Rectal smooth muscle tissue (tissue), 1 donor: ENCODE measurements around the gene C1orf167.

Experiments
- H3K27ac ChIP-seq: one replicate; pipeline ENCODE4 v1.7.0; 2013; ENCODE audit warnings: low read depth, low read length, inconsistent platforms
- H3K27me3 ChIP-seq: one replicate; pipeline ENCODE4 v1.7.0; 2013; ENCODE audit warnings: low read length; ENCODE audit not compliant: control insufficient read depth, insufficient read depth
- H3K36me3 ChIP-seq: one replicate; pipeline ENCODE4 v1.7.0; 2013; ENCODE audit warnings: low read length; ENCODE audit not compliant: control insufficient read depth, insufficient read depth
- H3K4me1 ChIP-seq: one replicate; pipeline ENCODE4 v1.7.0; 2013; ENCODE audit warnings: low read length; ENCODE audit not compliant: control insufficient read depth, insufficient read depth
- H3K4me3 ChIP-seq: one replicate; pipeline ENCODE4 v1.7.0; 2013; ENCODE audit warnings: low read length
- H3K9ac ChIP-seq: one replicate; pipeline ENCODE4 v1.7.0; 2013; ENCODE audit warnings: low read length

C1orf167 gene

DNA sequence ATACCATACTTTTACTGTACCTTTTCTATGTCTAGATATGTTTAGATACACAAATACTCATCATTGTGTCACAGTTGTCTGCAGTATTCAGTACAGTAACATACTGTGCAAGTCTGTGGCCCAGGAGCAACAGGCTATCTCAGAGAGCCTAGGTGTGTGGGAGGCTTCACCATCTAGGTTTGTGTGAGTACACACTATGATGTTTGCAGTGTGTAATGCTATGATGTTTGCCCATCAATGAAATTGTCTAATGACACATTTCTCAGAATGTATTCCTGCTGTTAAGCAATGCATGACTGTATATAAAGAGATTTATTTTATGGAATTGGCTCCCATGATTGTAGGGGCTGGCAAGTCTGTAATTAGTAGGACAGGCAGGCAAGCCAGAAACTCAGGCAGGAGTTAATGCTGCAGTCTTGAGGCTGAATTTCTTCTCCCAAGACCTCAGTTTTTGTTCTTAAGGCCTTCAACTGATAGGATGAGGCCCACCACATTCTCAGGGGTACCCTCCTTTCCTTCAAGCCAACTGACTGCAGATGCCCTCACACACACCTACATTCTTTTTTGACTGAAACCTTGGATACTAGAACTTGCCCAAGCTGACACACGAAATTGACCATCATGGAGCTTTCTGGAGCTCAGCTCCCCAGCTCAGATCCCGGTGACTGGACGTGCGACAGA is 33.7 kb upstream of the C1orf167 start:
- Histone ChIP-seq H3K36me3 (no peaks in the 10 kb centered on the region), H3K4me3 (no peak overlapping the region), H3K9ac (no peak overlapping the region), H3K4me1 (peaks cover 12% of the 10 kb centered on the region), H3K27me3 (no peaks in the 10 kb centered on the region), H3K27ac (no peak overlapping the region)

DNA sequence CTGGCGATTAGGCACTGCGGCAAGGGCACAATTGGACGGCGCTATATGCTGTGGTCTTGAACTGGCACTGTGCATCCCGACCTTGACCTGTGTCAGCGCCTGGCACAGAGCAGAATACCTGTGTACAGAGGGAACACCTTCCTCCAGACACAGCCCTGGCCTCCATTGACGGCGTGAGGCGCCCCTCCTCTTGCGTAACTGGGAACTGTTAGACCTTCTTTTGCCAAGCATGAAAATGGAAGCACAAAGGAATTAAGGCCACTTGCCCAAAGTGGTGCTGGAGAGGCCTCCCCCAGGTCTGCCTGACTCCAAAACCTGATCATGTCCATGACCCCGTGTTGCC is 32.9 kb upstream of the C1orf167 start:
- Histone ChIP-seq H3K36me3 (no peaks in the 10 kb centered on the region), H3K4me1 (peaks cover 12% of the 10 kb centered on the region), H3K9ac (no peak overlapping the region), H3K27ac (no peak overlapping the region), H3K4me3 (no peak overlapping the region), H3K27me3 (no peaks in the 10 kb centered on the region)

DNA sequence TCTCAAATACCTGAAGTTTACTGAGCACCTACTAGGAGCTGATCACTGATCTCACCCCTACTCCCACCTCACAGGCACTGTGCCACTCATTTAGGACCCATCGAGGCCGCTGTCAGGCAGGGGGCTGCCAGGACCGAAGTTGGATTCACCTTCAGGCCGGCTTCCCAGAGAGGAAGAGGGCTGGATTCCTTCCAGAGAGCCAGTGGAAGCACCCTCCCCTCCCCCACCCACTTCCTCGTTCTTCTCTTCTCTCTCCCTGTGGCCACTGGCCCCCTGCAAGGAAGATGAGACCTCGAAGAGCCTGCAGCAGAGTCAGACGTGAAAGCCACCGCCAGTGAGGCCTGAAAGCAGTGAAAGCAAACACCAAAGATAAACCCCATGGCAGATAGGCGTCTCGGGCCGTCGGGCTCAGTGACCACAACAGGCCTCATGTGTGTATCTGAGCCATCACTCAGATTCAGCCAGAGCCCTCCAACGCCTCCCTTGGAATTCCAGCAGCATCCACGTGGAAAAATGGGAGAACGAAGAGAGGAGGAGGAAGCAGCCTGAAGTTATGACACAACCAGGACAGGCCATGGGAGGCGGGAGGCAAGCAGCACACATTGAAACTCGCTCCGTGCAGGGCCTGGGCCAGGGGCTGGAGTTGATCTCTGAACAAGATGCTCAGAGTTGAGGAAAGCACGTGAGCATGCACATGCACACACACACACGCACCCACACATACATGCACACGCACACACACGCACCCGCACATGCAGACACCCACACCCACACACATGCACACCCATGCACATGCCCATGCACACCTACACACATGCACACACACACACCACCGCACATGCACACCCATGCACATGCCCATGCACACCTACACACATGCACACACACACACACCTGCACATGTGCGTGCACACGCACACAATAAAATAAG is 32.2 kb upstream of the C1orf167 start:
- H3K4me3 ChIP-seq = peak overlapping the region; percentile 12
- no peak overlapping the region for H3K27ac ChIP-seq
- H3K4me1 ChIP-seq = peaks cover 12% of the 10 kb centered on the region

DNA sequence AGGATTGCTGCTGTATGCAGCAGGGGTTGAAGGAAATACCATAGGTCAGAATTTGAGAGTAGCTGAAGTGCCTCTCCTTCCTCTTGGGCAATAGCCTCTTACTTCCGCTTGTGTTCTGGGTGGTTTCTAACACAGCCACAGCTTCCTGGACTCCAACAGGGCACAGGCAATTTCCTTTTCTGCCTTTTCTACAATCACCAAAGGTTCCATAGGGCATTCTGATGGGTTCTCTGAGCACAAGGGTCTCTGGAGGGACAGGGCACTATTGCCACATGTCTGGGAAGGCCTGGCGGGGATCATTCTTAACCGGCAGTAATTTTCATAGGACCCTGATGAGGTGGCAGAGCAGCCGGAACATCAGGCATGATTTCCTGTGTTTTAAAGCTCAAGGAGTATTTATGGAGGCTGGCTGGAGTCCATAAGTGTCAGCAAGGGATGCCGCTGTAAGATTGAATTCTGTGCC is 31.5 kb upstream of the C1orf167 start:
- no peaks in the 10 kb centered on the region for H3K27me3 ChIP-seq
- no peak overlapping the region for H3K9ac ChIP-seq
- peaks cover 12% of the 10 kb centered on the region for H3K4me1 ChIP-seq
- no peak overlapping the region for H3K27ac ChIP-seq
- peak overlapping the region; percentile 12 for H3K4me3 ChIP-seq
- H3K36me3 ChIP-seq = no peaks in the 10 kb centered on the region

More for the DNA sequence above, 32.2 kb upstream of the C1orf167 start:
- H3K27me3 ChIP-seq = no peaks in the 10 kb centered on the region
- H3K36me3 ChIP-seq = no peaks in the 10 kb centered on the region
- H3K9ac ChIP-seq = no peak overlapping the region

DNA sequence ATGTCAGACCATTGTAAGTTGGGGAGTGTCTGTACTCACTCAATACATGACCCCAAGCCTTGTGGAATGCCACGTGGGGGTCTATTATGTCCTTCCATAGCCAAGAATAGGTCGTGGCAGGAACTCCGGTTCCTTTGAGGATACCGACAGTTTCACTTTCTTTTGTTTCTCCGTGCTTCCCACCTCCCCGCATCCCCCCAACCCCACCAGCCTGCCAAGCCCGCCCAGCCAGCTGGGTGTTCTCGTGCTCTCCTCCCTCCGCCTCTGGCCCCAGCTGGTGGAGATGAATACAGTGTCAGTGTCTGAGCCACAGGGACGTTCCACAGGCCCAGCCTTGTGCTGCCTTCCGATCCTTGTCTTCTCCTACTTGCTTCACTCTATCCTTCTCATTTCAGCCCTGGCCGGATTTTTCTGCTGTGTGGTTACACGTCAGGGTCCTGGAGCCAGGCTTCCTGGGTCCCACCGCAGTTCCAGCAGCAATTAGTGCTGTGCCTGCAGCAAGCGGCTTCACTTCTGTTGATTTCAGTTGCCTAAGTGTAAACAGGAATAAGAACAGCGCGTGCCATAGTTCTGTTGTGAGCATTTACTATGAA is 30.2 kb upstream of the C1orf167 start:
- Histone ChIP-seq H3K4me1 (peaks cover 15% of the 10 kb centered on the region), H3K36me3 (no peaks in the 10 kb centered on the region), H3K27ac (peak overlapping the region; percentile 76), H3K4me3 (peak overlapping the region; percentile 64), H3K9ac (no peak overlapping the region), H3K27me3 (no peaks in the 10 kb centered on the region)

DNA sequence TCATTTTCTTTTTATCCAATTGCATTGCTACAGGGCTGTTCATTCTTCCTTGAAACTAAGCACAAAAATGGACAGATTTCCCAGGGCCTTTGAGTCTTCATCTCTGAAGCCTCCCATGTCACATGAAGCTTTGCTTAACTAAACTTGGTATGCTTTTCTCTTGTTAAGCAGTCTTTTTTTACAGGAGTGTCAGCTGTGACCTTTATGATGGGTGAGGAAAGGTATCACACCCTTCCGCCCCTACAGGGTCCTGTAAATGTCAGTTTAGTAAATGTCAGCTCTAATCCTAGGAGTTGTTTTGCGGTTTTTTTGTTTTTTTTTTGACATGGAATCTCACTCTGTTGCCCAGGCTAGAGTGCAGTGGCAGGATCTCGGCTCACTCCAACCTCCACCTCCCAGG is 28.7 kb upstream of the C1orf167 start:
- Histone ChIP-seq H3K4me1 (peaks cover 15% of the 10 kb centered on the region), H3K4me3 (no peak overlapping the region), H3K36me3 (no peaks in the 10 kb centered on the region), H3K9ac (no peak overlapping the region), H3K27ac (no peak overlapping the region), H3K27me3 (no peaks in the 10 kb centered on the region)

DNA sequence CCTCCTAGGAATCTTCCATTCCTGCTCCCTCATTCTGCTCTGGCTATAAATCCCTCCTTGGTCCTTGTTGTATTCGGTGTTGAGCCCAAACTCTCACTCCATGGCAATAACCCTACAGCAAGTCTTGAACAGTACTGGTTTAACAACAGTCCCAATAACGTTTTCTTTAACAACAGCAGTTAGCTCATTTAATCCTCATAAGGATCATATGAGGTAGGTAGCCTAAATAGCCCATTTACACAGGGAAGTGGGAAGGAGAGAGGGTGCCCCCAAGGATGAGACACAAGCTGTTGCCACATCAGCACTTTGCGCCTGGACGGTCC is 26.5 kb upstream of the C1orf167 start:
- no peaks in the 10 kb centered on the region for H3K36me3 ChIP-seq
- peak overlapping the region; percentile 58 for H3K27ac ChIP-seq
- peak overlapping the region; percentile 100 for H3K4me3 ChIP-seq
- H3K9ac ChIP-seq = no peak overlapping the region
- H3K27me3 ChIP-seq = no peaks in the 10 kb centered on the region
- H3K4me1 ChIP-seq = peaks cover 15% of the 10 kb centered on the region

DNA sequence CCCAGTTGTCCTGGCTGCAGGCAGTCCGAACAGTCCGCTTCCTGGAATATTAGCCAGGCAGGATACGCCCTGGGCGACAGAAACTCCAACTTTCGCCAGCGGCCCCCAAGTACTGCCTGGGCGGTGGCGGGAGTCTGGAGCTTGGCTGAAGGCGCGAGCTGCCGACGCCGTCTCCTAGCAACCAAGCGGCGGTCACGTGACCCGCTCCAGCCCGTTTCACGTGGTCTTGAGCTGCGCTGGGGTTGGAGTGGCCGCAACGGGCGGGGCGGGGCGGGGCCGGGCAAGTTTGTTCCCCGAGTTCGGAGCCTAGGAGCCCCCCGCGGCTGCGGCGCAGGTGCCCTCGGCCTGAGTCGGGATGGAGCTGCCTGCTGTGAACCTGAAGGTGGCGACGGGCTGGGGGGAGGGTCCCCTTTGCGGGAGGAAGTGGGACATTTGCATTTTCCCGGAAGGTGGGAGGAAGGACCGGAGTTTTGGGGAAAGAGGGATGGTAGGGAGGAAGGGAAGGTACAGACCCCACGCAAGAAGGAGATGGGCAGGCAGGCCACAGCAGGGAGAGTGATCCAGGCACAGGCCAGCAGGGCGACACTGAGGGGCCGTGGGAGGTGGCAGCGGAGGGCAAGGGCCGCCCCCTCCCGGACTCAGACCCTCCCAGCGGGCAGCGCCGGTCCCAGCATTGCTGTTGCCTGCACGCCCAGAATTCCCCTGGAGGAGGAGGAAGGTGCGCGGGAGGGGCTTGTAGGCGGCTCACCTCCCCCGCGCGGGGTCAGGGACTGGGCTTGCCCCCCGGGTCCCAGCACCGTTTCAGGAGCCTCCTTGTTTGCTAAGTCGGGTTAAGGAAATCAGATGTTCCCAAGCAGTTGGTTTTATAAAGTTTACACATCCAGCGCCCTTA is 25.9 kb upstream of the C1orf167 start, which contains the start of gene AGTRAP:
Gene AGTRAP (plus strand): TSS at position 283 of the 892 bp plus-strand sequence. CDS start 73 bp downstream, at position 356.
- Histone ChIP-seq H3K36me3 (no peaks in the 10 kb centered on the region), H3K4me1 (peaks cover 14% of the 10 kb centered on the region), H3K9ac (peak within 1 kb of the TSS; percentile 94), H3K4me3 (peak within 1 kb of the TSS; percentile 100), H3K27ac (peak within 1 kb of the TSS; percentile 80), H3K27me3 (no peaks in the 10 kb centered on the region)

DNA sequence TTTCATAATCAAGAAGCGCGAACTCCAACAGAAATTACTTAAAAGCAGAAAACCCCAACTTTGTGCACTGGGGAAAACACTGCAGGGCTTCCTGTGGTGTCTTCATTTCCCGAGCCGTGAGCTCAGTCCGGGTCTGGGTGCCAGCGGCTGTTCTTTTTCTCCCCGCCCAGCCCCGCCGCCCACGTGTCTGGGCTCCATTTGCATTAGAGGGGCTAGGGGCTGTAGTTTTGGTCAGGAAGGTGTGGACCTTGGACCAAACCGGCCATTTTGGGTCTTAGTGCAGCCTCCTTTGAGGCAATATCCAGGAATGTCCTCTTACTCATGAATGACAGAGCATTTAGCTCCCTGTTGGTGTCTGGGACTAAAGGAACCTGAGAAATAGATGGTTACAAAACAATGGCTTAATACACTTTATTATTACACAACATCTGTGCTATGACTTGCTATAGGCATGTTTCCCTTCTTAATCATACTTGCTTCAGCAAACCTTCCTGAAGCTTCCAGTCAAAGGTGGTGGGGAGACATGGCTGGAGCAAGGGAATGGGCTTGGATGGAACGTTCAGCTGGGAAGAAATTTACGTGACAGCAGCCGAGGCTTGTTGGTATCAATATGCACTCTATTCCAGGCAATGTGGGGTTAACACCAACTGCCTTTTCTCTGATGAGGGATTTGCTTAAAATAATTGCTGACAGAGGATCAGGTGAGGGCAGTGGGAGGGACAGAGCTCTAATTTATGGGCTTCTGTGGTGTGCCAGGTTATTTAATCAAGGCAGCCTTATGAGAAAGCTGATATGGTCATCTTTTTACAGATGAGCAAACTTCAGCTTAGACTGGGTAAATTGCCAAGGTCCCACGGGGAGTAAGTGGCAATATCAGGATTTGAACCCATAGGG is 25.0 kb upstream of the C1orf167 start:
- Histone ChIP-seq H3K27me3 (no peaks in the 10 kb centered on the region), H3K27ac (no peak overlapping the region), H3K36me3 (no peaks in the 10 kb centered on the region), H3K4me1 (peaks cover 10% of the 10 kb centered on the region), H3K9ac (no peak overlapping the region), H3K4me3 (peak overlapping the region; percentile 100)

DNA sequence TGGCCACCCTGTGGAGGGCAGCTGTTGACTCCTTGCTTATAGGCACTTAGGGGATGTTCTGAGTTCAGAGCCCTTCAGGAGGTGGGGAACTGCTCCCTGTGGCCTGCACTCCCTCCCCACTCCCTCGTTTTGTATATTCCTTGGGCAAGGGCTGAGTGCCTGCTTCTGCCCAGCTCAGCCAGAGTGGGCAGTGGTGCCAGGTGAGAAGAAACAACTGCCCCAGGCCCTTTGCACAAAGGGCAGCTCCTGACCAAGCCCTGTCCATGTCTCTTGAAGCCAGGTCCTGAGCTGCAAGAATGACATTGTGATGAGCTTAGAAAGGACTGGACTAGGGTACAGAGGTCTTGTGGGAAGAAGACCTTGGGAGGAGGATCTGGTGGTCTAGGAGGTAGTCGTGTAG is 23.9 kb upstream of the C1orf167 start:
- Histone ChIP-seq H3K27me3 (no peaks in the 10 kb centered on the region), H3K9ac (no peak overlapping the region), H3K36me3 (no peaks in the 10 kb centered on the region), H3K4me3 (no peak overlapping the region), H3K27ac (no peak overlapping the region), H3K4me1 (peaks cover 3% of the 10 kb centered on the region)

DNA sequence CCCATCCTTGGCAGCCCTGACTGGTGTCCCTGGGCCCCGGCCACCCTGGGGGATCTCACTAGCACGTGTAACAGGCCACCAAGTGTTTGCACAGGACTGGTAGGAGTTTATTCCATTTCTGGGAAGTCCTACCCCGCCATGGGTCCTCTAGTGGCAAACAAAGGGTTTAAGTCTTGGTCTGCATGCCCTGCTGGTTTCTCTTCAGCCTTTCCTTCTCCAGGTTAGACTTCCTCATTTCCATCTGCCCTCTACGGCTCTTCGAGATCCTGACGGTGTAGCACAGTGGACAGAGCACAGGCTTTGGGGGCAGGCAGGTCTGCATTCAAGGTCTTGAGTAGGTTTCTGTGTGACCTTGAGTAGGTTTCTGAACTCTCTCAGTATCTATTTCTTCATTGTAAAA is 23.2 kb upstream of the C1orf167 start:
- Histone ChIP-seq H3K4me3 (no peak overlapping the region), H3K27me3 (no peaks in the 10 kb centered on the region), H3K9ac (no peak overlapping the region), H3K36me3 (no peaks in the 10 kb centered on the region), H3K27ac (no peak overlapping the region), H3K4me1 (peaks cover 3% of the 10 kb centered on the region)
